ENCODE results near the gene TMEM176B.
"Not testable (repeated sequence)": the region's sequence is repeated elsewhere in the genome, so short reads cannot be mapped to it uniquely, and the experiment has no call there.

TMEM176B gene

GRCh38 chr7:150781961-150782360 is 18.2 kb downstream of the TMEM176B start:
- TF ChIP-seq, protein P1, sequence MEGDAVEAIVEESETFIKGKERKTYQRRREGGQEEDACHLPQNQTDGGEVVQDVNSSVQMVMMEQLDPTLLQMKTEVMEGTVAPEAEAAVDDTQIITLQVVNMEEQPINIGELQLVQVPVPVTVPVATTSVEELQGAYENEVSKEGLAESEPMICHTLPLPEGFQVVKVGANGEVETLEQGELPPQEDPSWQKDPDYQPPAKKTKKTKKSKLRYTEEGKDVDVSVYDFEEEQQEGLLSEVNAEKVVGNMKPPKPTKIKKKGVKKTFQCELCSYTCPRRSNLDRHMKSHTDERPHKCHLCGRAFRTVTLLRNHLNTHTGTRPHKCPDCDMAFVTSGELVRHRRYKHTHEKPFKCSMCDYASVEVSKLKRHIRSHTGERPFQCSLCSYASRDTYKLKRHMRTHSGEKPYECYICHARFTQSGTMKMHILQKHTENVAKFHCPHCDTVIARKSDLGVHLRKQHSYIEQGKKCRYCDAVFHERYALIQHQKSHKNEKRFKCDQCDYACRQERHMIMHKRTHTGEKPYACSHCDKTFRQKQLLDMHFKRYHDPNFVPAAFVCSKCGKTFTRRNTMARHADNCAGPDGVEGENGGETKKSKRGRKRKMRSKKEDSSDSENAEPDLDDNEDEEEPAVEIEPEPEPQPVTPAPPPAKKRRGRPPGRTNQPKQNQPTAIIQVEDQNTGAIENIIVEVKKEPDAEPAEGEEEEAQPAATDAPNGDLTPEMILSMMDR (IDR thresholded peaks at IDR 0.05; ENCODE audit: control insufficient read depth, insufficient read depth, low read depth, low read length, missing control alignments) = no peak
- H3K4me3 ChIP-seq (ENCODE audit: control insufficient read depth, low read depth, low read length) = no peak overlapping the region
- DNase-seq (ENCODE audit: low read depth) = no peak

DNA sequence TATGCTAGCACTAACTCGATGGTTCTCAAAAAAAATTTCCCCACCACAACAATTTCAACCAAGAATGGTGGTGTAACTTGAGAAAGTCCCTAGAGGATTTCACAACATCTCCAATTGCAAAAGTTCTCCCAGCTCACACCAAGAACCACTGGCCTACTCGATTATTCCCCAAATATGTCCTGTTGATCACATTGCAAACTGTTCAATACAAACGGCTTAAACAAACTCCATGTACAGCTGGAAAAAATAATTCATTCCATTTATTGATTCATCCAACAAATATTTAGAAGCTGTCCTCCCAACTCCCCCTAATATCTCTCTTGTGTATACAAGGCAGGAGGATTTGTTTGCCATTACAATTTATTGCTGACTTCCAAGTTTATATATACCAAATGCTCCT is 19.1 kb downstream of the TMEM176B start:
- no peak overlapping the region for H3K4me3 ChIP-seq (ENCODE audit: control insufficient read depth, low read depth, low read length)
- no peak for DNase-seq (ENCODE audit: low read depth)
- TF ChIP-seq, protein P1 (IDR thresholded peaks at IDR 0.05; ENCODE audit: control insufficient read depth, insufficient read depth, low read depth, low read length, missing control alignments) = no peak

- H3K4me3 ChIP-seq (ENCODE audit: control insufficient read depth, low read depth, low read length) = no peak overlapping the region
- TF ChIP-seq, protein P1 (IDR thresholded peaks at IDR 0.05; ENCODE audit: control insufficient read depth, insufficient read depth, low read depth, low read length, missing control alignments) = no peak
- DNase-seq (ENCODE audit: low read depth) = no peak
These were observed 19.9 kb downstream of the TMEM176B start for GRCh38 chr7:150780292-150780691.

- no peak overlapping the region for H3K4me3 ChIP-seq (ENCODE audit: control insufficient read depth, low read depth, low read length)
- DNase-seq (ENCODE audit: low read depth) = peak; percentile 20
- TF ChIP-seq, protein P1 (IDR thresholded peaks at IDR 0.05; ENCODE audit: control insufficient read depth, insufficient read depth, low read depth, low read length, missing control alignments) = peak; percentile 88
These were observed 21.3 kb downstream of the TMEM176B start for GRCh38 chr7:150778738-150779301.

GRCh38 chr7:150778014-150778737 is 22.0 kb downstream of the TMEM176B start:
- DNase-seq (ENCODE audit: low read depth) = no peak
- TF ChIP-seq, protein P1 (IDR thresholded peaks at IDR 0.05; ENCODE audit: control insufficient read depth, insufficient read depth, low read depth, low read length, missing control alignments) = no peak
- H3K4me3 ChIP-seq (ENCODE audit: control insufficient read depth, low read depth, low read length) = no peak overlapping the region

- DNase-seq (ENCODE audit: low read depth); H3K4me3 ChIP-seq (ENCODE audit: control insufficient read depth, low read depth, low read length): not testable (repeated sequence)
These were observed 26.0 kb downstream of the TMEM176B start for GRCh38 chr7:150774131-150774530.

DNA sequence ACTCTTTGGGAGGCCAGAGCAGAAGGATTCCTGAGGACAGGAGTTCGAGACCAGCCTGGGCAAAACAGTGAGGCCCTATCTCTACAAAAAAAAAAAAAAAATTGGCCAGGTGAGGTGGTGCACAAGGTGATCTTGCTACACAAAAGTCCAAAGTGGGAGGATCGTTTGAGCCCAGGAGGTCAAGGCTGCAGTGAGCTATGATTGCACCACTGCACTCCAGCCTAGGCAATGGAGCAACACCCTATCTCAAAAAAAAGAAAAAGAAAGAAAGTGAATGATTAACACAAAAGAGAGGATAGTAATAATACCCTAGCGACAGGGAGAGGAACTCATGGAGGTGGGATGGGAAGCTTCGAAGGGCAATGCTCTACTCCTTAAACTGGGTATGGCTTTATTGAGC is 30.4 kb downstream of the TMEM176B start:
- DNase-seq (ENCODE audit: low read depth) = no peak
- H3K4me3 ChIP-seq (ENCODE audit: control insufficient read depth, low read depth, low read length) = no peak overlapping the region
- TF ChIP-seq, protein P1 (IDR thresholded peaks at IDR 0.05; ENCODE audit: control insufficient read depth, insufficient read depth, low read depth, low read length, missing control alignments) = no peak

All from AG09309 (cell line).